ENCODE measurements around the gene KCNIP2. TPM values are rescaled to one million over a fixed set of nuclear protein-coding genes. Genes with fewer than 3 reads are reported as not detected.

The KCNIP2 gene
- total RNA-seq (1 to 10 TPM; 2.0 to 3.4 (median 3.1) TPM), total RNA-seq (0.36 to 3.2 (median 1.1) reads per million in 29 experiments)
- total RNA-seq (2013), result 0.96 TPM

DNA sequence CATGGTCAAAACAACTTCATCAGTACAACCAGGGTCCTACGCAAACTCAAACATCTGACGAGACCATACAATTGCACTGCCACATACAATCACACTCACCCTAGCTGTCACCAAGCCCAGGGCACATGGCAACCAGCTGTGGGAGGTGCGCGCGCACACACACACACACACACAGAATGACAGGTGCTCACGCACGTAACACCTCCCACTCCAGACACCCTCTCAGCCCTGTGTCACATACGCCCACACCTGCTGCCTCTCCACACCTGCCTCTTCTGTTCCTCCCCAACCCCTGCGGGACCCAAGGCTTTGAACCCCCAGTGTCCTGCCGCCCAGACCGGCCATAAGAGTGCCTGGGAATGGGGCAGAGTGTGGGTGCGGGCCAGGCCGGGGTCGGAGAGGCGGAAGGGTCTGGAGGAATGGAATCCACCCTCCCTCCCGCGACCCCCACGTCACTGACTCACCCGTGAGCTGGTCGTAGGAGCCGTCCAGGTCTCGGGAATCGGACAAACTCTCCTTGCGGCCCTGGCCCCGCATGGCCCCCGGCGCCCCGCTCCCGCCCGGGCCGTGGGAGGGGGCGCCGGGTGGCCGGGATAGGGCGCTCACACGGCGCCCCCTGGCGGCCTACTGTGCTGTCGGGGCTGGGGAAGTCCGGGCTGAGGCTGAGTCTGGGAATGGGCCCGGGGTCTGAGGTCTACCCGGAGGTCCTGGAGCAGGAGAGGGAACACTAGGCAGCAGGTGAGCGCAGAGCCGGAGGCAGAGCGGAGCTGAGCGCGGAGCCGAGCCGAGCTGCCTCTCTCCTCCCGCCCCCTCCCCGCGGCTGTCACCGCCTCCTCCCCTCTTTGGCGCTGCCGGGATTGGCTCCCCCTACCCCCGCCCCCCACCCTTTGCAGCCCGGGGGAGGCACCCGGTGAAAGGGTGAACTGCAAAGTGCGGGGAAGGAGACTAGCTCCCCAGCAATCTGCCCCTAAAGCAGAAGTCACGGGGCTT lies at the start of gene KCNIP2:
KCNIP2 (minus strand) TSS at position 769 of the 990 bp plus-strand sequence; CDS start at position 537, 232 bp downstream.
- POLR2A ChIA-PET, result interaction anchor here in 1 of 2 donors (0.6 kb wide), 1 partner anchor 16 kb away, joined by 3 read pairs; no protein-coding TSS in a partner anchor
- H3K27ac Mint-ChIP-seq, result peak within 1 kb of the TSS in 1 of 2 donors; percentile 0
- DNase-seq (peak in 34 of 35 experiments; percentile 40 to 79 (median 68)), ATAC-seq (replicated peaks in 1 of 4) (peak; percentile 46 to 74 (median 50))
- peaks cover 22% of the 10 kb centered on the region for H3K36me3 Mint-ChIP-seq
- WGBS (ENCODE audit: insufficient coverage), result 32% methylated on average over 40 of the region's 60 CpGs
- CTCF ChIA-PET, result interaction anchor here (0.7 to 4.4 kb wide), 8 partner anchors 15 to 300 kb away, joined by 3 to 62 read pairs (median 3); no protein-coding TSS in a partner anchor
- peaks cover 0 to 25% of the 10 kb centered on the region in 2 experiments for H3K27me3 ChIP-seq (replicated peaks in 1 of 2; ENCODE audit: control insufficient read depth in 2 of 2, extremely low read depth in 1 of 2, insufficient read depth in 2 of 2, low read length in 1 of 2)
- peaks cover 16 to 40% of the 10 kb centered on the region in 2 experiments for H3K4me1 ChIP-seq (ENCODE audit: control insufficient read depth in 1 of 2, extremely low read depth in 1 of 2, insufficient read depth in 2 of 2, low read length in 2 of 2)
- peaks cover 47 to 58% (median 47%) of the 10 kb centered on the region in 3 donors for H3K4me1 Mint-ChIP-seq
- no peaks in the 10 kb centered on the region for H3K9me3 Mint-ChIP-seq
- H3K4me3 ChIP-seq (ENCODE audit: control insufficient read depth in 1 of 2, extremely low read depth in 1 of 2, low read length in 1 of 2), result peak within 1 kb of the TSS; percentile 36 to 60
- no peaks in the 10 kb centered on the region for H3K27me3 Mint-ChIP-seq
- H3K4me3 Mint-ChIP-seq, result peak within 1 kb of the TSS; percentile 63 to 83 (median 71)
- no peaks in the 10 kb centered on the region for H3K9me3 ChIP-seq
- peaks cover 13 to 20% of the 10 kb centered on the region in 2 donors for H3K36me3 ChIP-seq (ENCODE audit: control insufficient read depth in 2 of 2, extremely low read depth in 1 of 2, insufficient read depth in 1 of 2, low read length in 1 of 2)
- H3K27ac ChIP-seq (ENCODE audit: low read length), result no peak within 1 kb of the TSS

DNA sequence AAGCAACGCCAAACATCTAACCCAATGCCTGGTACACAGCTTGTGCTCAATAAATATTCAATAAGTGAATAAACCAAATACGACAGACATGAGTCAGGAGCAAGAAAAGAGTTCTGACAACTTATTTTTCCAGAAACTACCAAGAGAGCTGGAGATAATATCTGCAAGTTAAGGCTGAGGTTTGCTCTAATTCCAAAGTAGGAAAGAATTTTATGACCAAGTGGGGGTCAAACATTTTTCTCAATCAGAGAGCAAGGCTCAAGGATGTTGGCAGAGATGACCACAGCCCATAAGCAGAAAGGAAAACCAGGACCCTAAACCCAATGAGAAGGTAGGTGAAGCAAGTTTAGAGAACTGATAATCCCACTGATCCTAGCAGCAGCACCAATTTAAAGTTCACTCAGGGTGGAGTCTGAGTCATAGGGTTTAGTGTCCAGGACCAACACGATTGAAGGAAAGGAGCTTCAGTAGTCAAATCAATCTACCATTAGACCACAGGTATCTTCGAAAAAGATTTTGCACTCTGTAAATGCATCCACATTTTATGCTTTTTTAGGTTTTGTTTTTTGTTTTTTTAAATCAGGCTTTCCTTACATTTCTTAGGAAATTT lies 49.3 kb upstream of the KCNIP2 start:
- Mint-ChIP-seq H3K27ac (no peak overlapping the region), H3K27me3 (no peaks in the 10 kb centered on the region), H3K4me1 (peaks cover 7 to 21% (median 8%) of the 10 kb centered on the region in 3 donors), H3K9me3 (no peaks in the 10 kb centered on the region), H3K4me3 (no peak overlapping the region), H3K36me3 (peaks cover 8% of the 10 kb centered on the region)
- WGBS (ENCODE audit: insufficient coverage), result no CpG with 5 or more reads among the region's 4 CpGs
- ChIA-PET CTCF (interaction anchor here in 1 of 2 donors (0.6 to 1.0 kb wide), 3 partner anchors 59 to 117 kb away, joined by 3 to 5 read pairs (median 4); no protein-coding TSS in a partner anchor), POLR2A (no interaction called here)
- Histone ChIP-seq H3K27me3 (replicated peaks in 1 of 2; ENCODE audit: control insufficient read depth in 2 of 2, extremely low read depth in 1 of 2, insufficient read depth in 2 of 2, low read length in 1 of 2) (no peaks in the 10 kb centered on the region), H3K4me3 (ENCODE audit: control insufficient read depth in 1 of 2, extremely low read depth in 1 of 2, low read length in 1 of 2) (no peak overlapping the region), H3K36me3 (ENCODE audit: control insufficient read depth in 2 of 2, extremely low read depth in 1 of 2, insufficient read depth in 1 of 2, low read length in 1 of 2) (peaks cover 0 to 8% of the 10 kb centered on the region in 2 donors), H3K27ac (ENCODE audit: low read length) (no peak overlapping the region), H3K4me1 (ENCODE audit: control insufficient read depth in 1 of 2, extremely low read depth in 1 of 2, insufficient read depth in 2 of 2, low read length in 2 of 2) (no peaks in the 10 kb centered on the region), H3K9me3 (no peaks in the 10 kb centered on the region)
- ATAC-seq (replicated peaks in 1 of 4), result no peak
- no peak for DNase-seq

DNA sequence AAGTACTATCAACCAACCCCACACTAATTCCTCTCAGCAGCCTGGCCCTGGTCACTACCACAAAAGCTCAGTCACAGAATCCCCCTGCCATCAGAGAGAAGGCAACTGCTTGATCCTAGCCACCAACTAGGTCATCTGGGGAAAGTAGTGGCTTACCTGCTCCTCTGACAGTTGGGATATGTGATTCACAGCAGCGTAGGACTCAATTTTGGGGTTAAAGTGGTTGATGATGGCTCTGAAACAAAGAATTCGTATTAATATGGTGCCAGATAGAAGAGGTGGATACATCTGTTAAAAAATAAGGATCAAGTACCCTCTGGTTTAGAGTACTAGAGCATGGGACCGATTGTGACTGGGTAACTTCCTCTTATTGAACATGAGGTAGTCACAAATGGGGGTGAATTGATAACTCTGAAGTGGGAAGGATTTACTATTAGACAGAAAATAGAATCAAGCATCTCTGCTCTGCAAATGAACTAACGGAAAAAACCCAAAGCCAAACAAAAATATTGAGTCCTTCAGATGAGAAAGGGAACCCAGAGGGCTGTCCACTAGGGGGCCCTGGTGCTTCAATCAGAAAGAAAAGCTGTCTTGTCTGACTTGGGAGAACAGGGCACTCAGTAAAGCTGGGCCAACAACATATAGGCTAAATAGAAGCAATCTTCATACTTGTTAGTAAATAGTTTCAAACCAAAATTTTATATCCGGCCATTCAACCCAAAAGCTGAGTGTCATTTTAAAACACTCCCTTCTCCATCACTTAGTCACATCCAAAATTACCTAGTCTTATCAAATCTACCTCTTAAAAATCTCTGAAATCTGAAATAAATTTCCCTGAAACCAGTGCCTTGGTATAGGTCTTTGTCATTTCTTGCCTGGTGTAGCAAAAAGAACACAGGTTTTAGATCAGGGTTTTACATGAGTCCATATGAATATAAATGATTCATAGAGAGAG lies 45.9 kb upstream of the KCNIP2 start:
- no peak overlapping the region for H3K27ac ChIP-seq (ENCODE audit: low read length)
- no peaks in the 10 kb centered on the region for H3K9me3 ChIP-seq
- peak; percentile 19 to 72 (median 57) for DNase-seq
- no peak overlapping the region for H3K4me3 ChIP-seq (ENCODE audit: control insufficient read depth in 1 of 2, extremely low read depth in 1 of 2, low read length in 1 of 2)
- CTCF ChIA-PET, result interaction anchor here (0.6 to 3.5 kb wide), 9 partner anchors 8 to 183 kb away, joined by 3 to 17 read pairs (median 4); no protein-coding TSS in a partner anchor
- Mint-ChIP-seq H3K36me3 (peaks cover 23% of the 10 kb centered on the region), H3K27ac (peak overlapping the region in 1 of 2 donors; percentile 11), H3K9me3 (no peaks in the 10 kb centered on the region), H3K4me3 (no peak overlapping the region), H3K4me1 (peaks cover 0 to 6% (median 2%) of the 10 kb centered on the region in 3 donors), H3K27me3 (no peaks in the 10 kb centered on the region)
- POLR2A ChIA-PET, result no interaction called here
- H3K36me3 ChIP-seq (ENCODE audit: control insufficient read depth in 2 of 2, extremely low read depth in 1 of 2, insufficient read depth in 1 of 2, low read length in 1 of 2), result peaks cover 0 to 14% of the 10 kb centered on the region in 2 donors
- H3K4me1 ChIP-seq (ENCODE audit: control insufficient read depth in 1 of 2, extremely low read depth in 1 of 2, insufficient read depth in 2 of 2, low read length in 2 of 2), result no peaks in the 10 kb centered on the region
- no peaks in the 10 kb centered on the region for H3K27me3 ChIP-seq (replicated peaks in 1 of 2; ENCODE audit: control insufficient read depth in 2 of 2, extremely low read depth in 1 of 2, insufficient read depth in 2 of 2, low read length in 1 of 2)
- WGBS (ENCODE audit: insufficient coverage), result 69% methylated on average over 3 of the region's 5 CpGs
- ATAC-seq (replicated peaks in 1 of 4), result peak; percentile 58 to 61 (median 60)

DNA sequence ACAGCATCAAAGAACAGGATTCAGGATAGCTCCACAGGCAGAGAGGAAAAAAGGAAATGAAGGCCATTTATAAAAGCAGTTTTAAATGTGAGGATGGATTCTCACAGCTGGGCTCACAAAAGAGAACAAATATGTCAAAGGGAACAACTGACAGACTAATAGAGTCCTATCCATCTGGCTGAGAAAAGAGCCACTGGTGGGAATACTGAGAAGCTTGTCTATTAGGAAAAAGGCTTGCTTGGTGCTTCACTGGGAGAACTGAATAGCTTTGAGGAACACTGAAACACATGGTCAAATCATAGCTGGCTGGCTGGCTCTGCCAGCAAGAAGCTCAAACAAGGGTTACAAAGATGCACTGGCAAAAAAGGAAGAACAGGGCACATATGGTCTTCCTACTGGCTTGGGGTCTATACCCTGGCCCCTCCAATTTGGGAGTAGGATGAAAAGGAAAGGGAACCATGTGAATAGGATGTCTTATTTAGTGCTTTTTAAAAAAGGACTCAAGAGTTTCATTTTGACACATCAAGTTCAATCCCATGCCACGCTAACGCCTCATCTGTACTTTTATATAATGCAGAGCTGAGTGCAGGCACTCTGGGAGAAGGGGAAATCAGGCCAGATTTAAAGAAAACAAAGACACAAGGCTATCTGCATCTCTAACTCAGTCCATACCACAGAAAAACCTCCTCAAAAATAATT lies 44.8 kb upstream of the KCNIP2 start:
- no peaks in the 10 kb centered on the region for H3K4me1 ChIP-seq (ENCODE audit: control insufficient read depth in 1 of 2, extremely low read depth in 1 of 2, insufficient read depth in 2 of 2, low read length in 2 of 2)

DNA sequence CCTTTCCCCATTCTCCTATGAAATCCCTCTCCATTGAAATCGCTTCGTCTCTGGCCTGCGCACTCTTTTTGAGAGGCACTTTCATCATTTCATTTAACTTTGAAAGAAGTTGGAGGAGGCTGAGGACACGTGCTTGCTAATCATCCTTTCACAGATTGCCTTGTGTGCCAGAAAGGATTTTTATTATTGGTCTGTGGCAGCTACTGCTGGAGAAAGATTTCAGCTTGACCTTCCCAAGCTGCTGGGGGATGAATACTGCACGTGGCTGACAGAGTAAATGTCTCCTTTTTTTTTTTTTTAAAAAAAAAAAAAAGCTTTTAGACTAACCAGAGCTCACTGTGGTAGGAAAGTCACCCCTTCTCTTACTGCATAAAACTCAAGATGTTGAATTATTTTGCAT lies 44.2 kb upstream of the KCNIP2 start:
- H3K27me3 ChIP-seq (replicated peaks in 1 of 2; ENCODE audit: control insufficient read depth in 2 of 2, extremely low read depth in 1 of 2, insufficient read depth in 2 of 2, low read length in 1 of 2), result no peaks in the 10 kb centered on the region
- Mint-ChIP-seq H3K36me3 (peaks cover 23% of the 10 kb centered on the region), H3K4me3 (no peak overlapping the region), H3K9me3 (no peaks in the 10 kb centered on the region), H3K27ac (no peak overlapping the region), H3K27me3 (no peaks in the 10 kb centered on the region), H3K4me1 (peaks cover 0 to 6% (median 0%) of the 10 kb centered on the region in 3 donors)
- H3K36me3 ChIP-seq (ENCODE audit: control insufficient read depth in 2 of 2, extremely low read depth in 1 of 2, insufficient read depth in 1 of 2, low read length in 1 of 2), result peaks cover 0 to 14% of the 10 kb centered on the region in 2 donors
- no peaks in the 10 kb centered on the region for H3K9me3 ChIP-seq
- WGBS (ENCODE audit: insufficient coverage), result 94% methylated on average over 2 of the region's 5 CpGs
- H3K4me3 ChIP-seq (ENCODE audit: control insufficient read depth in 1 of 2, extremely low read depth in 1 of 2, low read length in 1 of 2), result no peak overlapping the region
- ATAC-seq (replicated peaks in 1 of 4) (no peak), DNase-seq (no peak)
- no peaks in the 10 kb centered on the region for H3K4me1 ChIP-seq (ENCODE audit: control insufficient read depth in 1 of 2, extremely low read depth in 1 of 2, insufficient read depth in 2 of 2, low read length in 2 of 2)
- H3K27ac ChIP-seq (ENCODE audit: low read length), result no peak overlapping the region
- ChIA-PET CTCF (interaction anchor here (0.6 to 3.5 kb wide), 7 partner anchors 10 to 158 kb away, joined by 3 to 17 read pairs (median 5); no protein-coding TSS in a partner anchor), POLR2A (interaction anchor here in 1 of 2 donors (0.6 kb wide), 1 partner anchor 15 kb away, joined by 6 read pairs; no protein-coding TSS in a partner anchor)

More for the DNA sequence above, 44.8 kb upstream of the KCNIP2 start:
- DNase-seq (no peak), ATAC-seq (replicated peaks in 1 of 4) (no peak)
- Mint-ChIP-seq H3K4me1 (peaks cover 0 to 6% (median under 1%) of the 10 kb centered on the region in 3 donors), H3K27me3 (no peaks in the 10 kb centered on the region), H3K27ac (no peak overlapping the region), H3K4me3 (no peak overlapping the region), H3K9me3 (no peaks in the 10 kb centered on the region), H3K36me3 (peaks cover 23% of the 10 kb centered on the region)
- WGBS (ENCODE audit: insufficient coverage), result no CpG with 5 or more reads among the region's 2 CpGs
- H3K36me3 ChIP-seq (ENCODE audit: control insufficient read depth in 2 of 2, extremely low read depth in 1 of 2, insufficient read depth in 1 of 2, low read length in 1 of 2), result peaks cover 0 to 14% of the 10 kb centered on the region in 2 donors
- ChIA-PET CTCF (interaction anchor here (0.6 to 3.5 kb wide), 11 partner anchors 9 to 1178 kb away, joined by 3 to 17 read pairs (median 5); no protein-coding TSS in a partner anchor), POLR2A (interaction anchor here in 1 of 2 donors (0.6 kb wide), 1 partner anchor 7 kb away, joined by 3 read pairs; no protein-coding TSS in a partner anchor)
- no peaks in the 10 kb centered on the region for H3K9me3 ChIP-seq
- H3K27me3 ChIP-seq (replicated peaks in 1 of 2; ENCODE audit: control insufficient read depth in 2 of 2, extremely low read depth in 1 of 2, insufficient read depth in 2 of 2, low read length in 1 of 2), result no peaks in the 10 kb centered on the region
- no peak overlapping the region for H3K4me3 ChIP-seq (ENCODE audit: control insufficient read depth in 1 of 2, extremely low read depth in 1 of 2, low read length in 1 of 2)
- H3K27ac ChIP-seq (ENCODE audit: low read length), result no peak overlapping the region

Data from T-cell (primary cell).